SU-DHL-6 (cell line): ENCODE measurements around the gene OSBP2.

ENCODE experiments used
- EZH2phosphoT487 ChIP-seq: fragments of 200-600 bp; sonication (generic), shearing (Covaris generic); conservative IDR thresholded peaks from 2 replicates; pipeline ENCODE4 v1.6.1; 2018; ENCODE audit warnings: mild to moderate bottlenecking, antibody characterized with exemption, low read length, moderate library complexity, mixed read lengths
- TF ChIP-seq, protein P1 (sequence below): fragments of 200-600 bp; sonication (generic); IDR thresholded peaks from one replicate; pipeline ENCODE4 v1.5.1; 2017; ENCODE audit warnings: antibody characterized with exemption, mild to moderate bottlenecking, low read length, moderate library complexity; ENCODE audit not compliant: insufficient read depth, poor library complexity, severe bottlenecking

DNA sequence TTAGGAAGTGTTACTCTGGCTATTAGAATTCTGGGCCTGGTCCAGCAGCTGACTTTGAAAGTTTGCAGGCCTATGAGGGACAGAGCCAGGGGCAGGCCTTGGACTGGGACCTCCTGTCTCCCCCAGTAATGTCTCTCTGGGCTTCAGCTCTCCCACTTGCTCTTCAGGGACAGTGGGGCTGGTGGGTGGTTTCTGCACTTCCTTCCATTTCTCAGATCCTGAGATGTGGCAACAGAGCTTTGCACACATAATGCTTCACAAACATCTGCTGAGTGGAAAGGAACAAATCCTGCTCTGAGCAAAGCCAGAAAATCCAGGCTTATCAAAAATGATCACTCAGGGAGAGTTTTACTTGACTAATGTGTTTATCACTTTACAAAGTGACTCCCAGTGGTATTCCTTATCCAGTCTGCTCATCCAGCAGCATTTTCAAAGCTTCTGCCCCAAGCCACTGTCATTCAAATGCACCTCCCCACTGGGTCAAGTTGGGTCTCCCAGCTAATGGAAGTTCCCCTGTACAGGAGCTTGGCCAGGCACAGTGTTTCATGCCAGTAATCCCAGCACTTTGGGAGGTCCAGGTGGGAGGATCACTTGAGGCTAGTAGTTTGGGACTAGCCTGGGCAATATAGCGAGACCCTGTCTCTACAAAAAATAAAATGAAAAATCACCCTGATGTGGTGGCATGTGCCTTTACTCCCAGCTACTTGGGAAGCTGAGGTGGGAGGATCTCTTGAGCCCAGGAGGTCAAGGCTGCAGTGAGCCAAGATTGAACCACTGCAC lies 13.5 kb upstream of the OSBP2 start:
- TF ChIP-seq, protein P1, sequence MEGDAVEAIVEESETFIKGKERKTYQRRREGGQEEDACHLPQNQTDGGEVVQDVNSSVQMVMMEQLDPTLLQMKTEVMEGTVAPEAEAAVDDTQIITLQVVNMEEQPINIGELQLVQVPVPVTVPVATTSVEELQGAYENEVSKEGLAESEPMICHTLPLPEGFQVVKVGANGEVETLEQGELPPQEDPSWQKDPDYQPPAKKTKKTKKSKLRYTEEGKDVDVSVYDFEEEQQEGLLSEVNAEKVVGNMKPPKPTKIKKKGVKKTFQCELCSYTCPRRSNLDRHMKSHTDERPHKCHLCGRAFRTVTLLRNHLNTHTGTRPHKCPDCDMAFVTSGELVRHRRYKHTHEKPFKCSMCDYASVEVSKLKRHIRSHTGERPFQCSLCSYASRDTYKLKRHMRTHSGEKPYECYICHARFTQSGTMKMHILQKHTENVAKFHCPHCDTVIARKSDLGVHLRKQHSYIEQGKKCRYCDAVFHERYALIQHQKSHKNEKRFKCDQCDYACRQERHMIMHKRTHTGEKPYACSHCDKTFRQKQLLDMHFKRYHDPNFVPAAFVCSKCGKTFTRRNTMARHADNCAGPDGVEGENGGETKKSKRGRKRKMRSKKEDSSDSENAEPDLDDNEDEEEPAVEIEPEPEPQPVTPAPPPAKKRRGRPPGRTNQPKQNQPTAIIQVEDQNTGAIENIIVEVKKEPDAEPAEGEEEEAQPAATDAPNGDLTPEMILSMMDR, result no peak
- no peak for TF ChIP-seq EZH2phosphoT487
